ENCODE results near the gene WNT9B. TPM values are rescaled to one million over a fixed set of nuclear protein-coding genes. Genes with fewer than 3 reads are reported as not detected.

WNT9B gene
- total RNA-seq, 1 experiment from 2014 or later, result not detected

DNA sequence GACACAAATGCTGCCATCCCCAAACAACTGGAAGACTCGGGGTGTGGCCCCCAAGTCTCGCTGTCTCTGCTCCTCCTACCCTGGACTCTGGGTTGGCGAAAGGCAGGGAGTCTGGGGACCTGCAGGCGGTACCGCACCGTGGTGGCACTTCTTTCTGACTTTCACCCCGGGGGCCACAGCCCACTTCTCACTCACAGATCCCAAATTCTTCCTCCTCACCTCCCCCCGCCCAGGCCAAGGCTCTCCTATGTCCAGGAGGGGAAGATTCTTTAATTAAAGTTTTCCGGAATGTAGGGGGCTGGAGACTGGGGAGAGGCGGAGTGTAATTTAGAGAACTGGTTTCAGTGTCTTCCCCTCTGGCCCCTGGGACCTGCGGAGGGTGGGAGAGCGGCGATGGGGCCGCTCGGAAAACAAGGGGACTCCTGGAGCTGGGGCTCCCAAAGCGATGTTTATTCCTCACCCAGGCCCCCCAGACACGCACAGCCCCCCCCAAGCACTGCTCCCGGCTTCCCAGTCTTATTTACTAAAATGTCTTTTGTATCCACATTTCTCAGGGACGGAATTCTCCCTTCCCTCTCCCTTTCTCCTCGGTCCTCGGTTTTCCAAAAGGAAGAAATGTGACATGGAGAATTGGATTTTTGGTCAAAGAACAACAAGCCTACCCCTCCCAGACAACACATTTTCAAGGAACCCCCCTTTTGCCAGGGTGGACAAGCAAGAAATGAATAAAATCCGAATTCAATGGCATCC lies 34.1 kb upstream of the WNT9B start:
- H3K27ac Mint-ChIP-seq (ENCODE audit: low read depth, unreplicated experiment), result no peak overlapping the region
- BruUV-seq (replicated peaks), result no TSS peak
- CTCF ChIA-PET, result no interaction called here
- POLR2A ChIA-PET, result no interaction called here
- H3K36me3 Mint-ChIP-seq (ENCODE audit: insufficient read depth, unreplicated experiment), result peaks cover 4% of the 10 kb centered on the region
- no peaks in the 10 kb centered on the region for H3K9me3 Mint-ChIP-seq (ENCODE audit: unreplicated experiment)
- H3K4me3 Mint-ChIP-seq (ENCODE audit: unreplicated experiment), result no peak overlapping the region
- no peak for DNase-seq (ENCODE audit: unreplicated experiment)
- H3K4me1 Mint-ChIP-seq (ENCODE audit: insufficient read depth, unreplicated experiment), result no peaks in the 10 kb centered on the region
- TF ChIP-seq, protein P1, sequence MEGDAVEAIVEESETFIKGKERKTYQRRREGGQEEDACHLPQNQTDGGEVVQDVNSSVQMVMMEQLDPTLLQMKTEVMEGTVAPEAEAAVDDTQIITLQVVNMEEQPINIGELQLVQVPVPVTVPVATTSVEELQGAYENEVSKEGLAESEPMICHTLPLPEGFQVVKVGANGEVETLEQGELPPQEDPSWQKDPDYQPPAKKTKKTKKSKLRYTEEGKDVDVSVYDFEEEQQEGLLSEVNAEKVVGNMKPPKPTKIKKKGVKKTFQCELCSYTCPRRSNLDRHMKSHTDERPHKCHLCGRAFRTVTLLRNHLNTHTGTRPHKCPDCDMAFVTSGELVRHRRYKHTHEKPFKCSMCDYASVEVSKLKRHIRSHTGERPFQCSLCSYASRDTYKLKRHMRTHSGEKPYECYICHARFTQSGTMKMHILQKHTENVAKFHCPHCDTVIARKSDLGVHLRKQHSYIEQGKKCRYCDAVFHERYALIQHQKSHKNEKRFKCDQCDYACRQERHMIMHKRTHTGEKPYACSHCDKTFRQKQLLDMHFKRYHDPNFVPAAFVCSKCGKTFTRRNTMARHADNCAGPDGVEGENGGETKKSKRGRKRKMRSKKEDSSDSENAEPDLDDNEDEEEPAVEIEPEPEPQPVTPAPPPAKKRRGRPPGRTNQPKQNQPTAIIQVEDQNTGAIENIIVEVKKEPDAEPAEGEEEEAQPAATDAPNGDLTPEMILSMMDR (IDR thresholded peaks at IDR 0.05; ENCODE audit: unreplicated experiment), result no peak
- intact Hi-C loops (cut with micrococcal nuclease), result no loop called here
- H3K27me3 Mint-ChIP-seq (ENCODE audit: insufficient read depth, unreplicated experiment), result peaks cover 21% of the 10 kb centered on the region

DNA sequence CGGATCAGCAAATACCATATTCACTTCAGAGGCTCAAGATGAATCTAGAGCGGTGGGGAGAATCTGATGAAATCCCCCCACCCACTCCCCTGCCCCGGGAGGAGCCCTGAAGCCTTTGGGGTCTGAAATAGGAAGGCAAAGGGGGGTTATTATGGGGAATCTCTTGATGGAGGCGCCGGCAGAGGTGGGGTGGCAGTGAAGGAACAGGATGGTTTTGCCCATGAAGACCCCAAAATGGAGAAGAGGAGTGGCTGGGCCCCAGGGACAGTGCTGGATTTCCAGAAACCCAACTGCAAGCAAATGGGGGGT lies 33.5 kb upstream of the WNT9B start:
- Mint-ChIP-seq H3K27ac (ENCODE audit: low read depth, unreplicated experiment) (no peak overlapping the region), H3K27me3 (ENCODE audit: insufficient read depth, unreplicated experiment) (peaks cover 21% of the 10 kb centered on the region), H3K36me3 (ENCODE audit: insufficient read depth, unreplicated experiment) (no peaks in the 10 kb centered on the region), H3K9me3 (ENCODE audit: unreplicated experiment) (no peaks in the 10 kb centered on the region), H3K4me3 (ENCODE audit: unreplicated experiment) (no peak overlapping the region), H3K4me1 (ENCODE audit: insufficient read depth, unreplicated experiment) (no peaks in the 10 kb centered on the region)
- intact Hi-C loops (cut with micrococcal nuclease), result no loop called here
- no peak for DNase-seq (ENCODE audit: unreplicated experiment)
- no TSS peak for BruUV-seq (replicated peaks)
- ChIA-PET CTCF (no interaction called here), POLR2A (no interaction called here)
- TF ChIP-seq, protein P1 (IDR thresholded peaks at IDR 0.05; ENCODE audit: unreplicated experiment), result no peak

DNA sequence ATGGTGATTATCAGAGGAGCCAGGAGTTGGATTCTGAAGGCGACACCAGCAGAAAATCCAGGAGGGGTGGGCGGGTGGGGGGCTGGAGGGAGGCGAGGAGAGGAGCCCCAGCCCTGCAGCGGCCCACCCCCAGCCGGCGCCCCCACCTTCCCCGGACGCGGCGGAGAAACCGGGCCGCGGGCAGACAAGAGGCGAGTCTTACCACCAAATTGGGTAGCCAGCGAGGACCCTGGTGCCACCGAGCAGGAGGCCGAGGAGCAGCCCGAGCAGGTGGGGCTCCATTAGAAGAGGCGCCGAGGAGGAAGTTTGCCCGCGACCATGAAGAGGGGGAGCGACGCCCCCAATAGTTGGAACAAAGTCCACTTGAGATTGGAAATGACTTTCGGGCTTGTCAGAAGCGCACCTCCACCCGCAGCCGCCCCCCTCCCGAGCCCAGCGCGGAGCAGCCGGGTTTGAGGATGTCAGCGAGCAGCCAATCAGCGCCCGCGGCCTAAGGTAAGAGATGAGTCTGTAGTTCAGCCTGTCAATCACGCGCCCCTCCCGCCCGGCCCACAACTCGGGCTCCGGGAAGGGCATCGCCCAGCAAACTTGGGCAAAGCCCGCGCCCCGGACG lies 33.0 kb upstream of the WNT9B start, which contains the start of gene WNT3:
Gene WNT3 (minus strand): TSS at position 377 of the 613 bp plus-strand sequence. CDS start 95 bp downstream, at position 282.
- Mint-ChIP-seq H3K4me3 (ENCODE audit: unreplicated experiment) (no peak within 1 kb of the TSS), H3K4me1 (ENCODE audit: insufficient read depth, unreplicated experiment) (no peaks in the 10 kb centered on the region), H3K36me3 (ENCODE audit: insufficient read depth, unreplicated experiment) (no peaks in the 10 kb centered on the region), H3K9me3 (ENCODE audit: unreplicated experiment) (no peaks in the 10 kb centered on the region), H3K27me3 (ENCODE audit: insufficient read depth, unreplicated experiment) (peaks cover 21% of the 10 kb centered on the region), H3K27ac (ENCODE audit: low read depth, unreplicated experiment) (no peak within 1 kb of the TSS)
- CTCF ChIA-PET, result no interaction called here
- DNase-seq (ENCODE audit: unreplicated experiment), result no peak
- no TSS peak for BruUV-seq (replicated peaks)
- TF ChIP-seq, protein P1 (IDR thresholded peaks at IDR 0.05; ENCODE audit: unreplicated experiment), result no peak
- intact Hi-C loops (cut with micrococcal nuclease), result no loop called here
- POLR2A ChIA-PET, result no interaction called here

DNA sequence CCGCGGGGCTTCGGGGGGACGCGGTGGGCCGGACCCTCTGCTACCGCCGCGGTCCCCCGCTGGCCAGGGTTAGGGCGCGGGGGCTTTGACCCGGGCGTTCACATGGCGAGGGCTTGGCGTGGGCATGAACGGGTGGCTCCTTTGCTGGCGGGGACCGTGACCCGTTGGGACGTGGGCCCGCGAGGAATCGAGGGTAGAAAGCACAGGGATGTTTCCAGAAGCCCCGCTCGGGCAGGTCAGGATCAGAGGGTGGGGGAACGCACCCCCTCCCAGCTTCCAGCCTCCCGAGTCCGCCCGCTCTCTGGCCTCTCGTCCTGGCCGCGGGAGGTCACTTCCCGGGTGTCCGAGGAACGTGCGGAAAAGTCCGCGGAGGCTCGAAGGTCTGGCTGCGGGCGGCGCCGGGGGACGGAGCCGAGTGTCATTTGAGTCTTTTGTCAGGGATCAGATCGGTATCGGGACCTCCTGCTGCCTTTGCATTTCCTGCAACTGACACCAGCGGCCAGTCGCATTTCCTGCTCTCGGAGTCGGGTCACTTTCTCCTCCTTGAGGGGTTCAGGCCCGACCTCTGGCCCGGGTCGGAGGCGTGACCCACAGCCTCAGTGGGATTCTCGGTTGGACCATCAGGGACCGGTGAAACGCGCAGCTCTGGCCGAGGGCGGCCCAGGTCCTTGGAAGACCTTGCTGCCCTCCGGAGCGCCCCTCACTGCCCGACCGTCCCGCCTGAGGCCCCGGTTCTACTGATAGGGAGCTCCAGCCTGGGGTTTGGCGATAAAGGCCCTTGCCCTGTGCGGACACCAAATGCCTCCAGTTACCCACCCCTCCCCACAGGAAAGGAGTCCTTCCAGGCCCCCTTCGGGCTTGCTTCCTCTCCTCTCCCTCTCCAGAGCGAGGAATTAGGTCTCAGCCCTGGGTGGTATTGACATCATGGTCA lies 32.2 kb upstream of the WNT9B start:
- H3K9me3 Mint-ChIP-seq (ENCODE audit: unreplicated experiment), result no peaks in the 10 kb centered on the region
- intact Hi-C loops (cut with micrococcal nuclease), result no loop called here
- CTCF ChIA-PET, result interaction anchor here (0.7 to 1.1 kb wide), 2 partner anchors 11 to 16 kb away, joined by 3 read pairs; no protein-coding TSS in a partner anchor
- H3K36me3 Mint-ChIP-seq (ENCODE audit: insufficient read depth, unreplicated experiment), result no peaks in the 10 kb centered on the region
- no peak overlapping the region for H3K4me3 Mint-ChIP-seq (ENCODE audit: unreplicated experiment)
- TF ChIP-seq, protein P1 (IDR thresholded peaks at IDR 0.05; ENCODE audit: unreplicated experiment), result no peak
- H3K27me3 Mint-ChIP-seq (ENCODE audit: insufficient read depth, unreplicated experiment), result peaks cover 21% of the 10 kb centered on the region
- H3K27ac Mint-ChIP-seq (ENCODE audit: low read depth, unreplicated experiment), result no peak overlapping the region
- DNase-seq (ENCODE audit: unreplicated experiment), result no peak
- BruUV-seq (replicated peaks), result no TSS peak
- H3K4me1 Mint-ChIP-seq (ENCODE audit: insufficient read depth, unreplicated experiment), result no peaks in the 10 kb centered on the region
- POLR2A ChIA-PET, result no interaction called here
